H9 (cell line): ENCODE results near the gene ACYP2. TPM values are rescaled to one million over a fixed set of nuclear protein-coding genes. Genes with fewer than 3 reads are reported as not detected.

Source experiments
- DNase-seq: peaks from one replicate; pipeline ENCODE4 v3.0.0-alpha.2; 2017
- H2AFZ ChIP-seq: one replicate; pipeline ENCODE4 v1.6.1; 2013; ENCODE audit warnings: mild to moderate bottlenecking, low read length, control low read depth, moderate library complexity
- H2AK5ac ChIP-seq: 2 replicates; pipeline ENCODE4 v1.6.1; 2013; ENCODE audit warnings: low read length, control low read depth, mixed read lengths; ENCODE audit not compliant: insufficient read length
- H2BK120ac ChIP-seq: one replicate; pipeline ENCODE4 v1.6.1; 2013; ENCODE audit warnings: low read depth, mild to moderate bottlenecking, low read length, control low read depth, inconsistent platforms; ENCODE audit not compliant: poor library complexity, severe bottlenecking
- H2BK12ac ChIP-seq: 2 replicates; pipeline ENCODE4 v1.6.1; 2013; ENCODE audit warnings: low read length, control low read depth, mixed read lengths, low read depth; ENCODE audit not compliant: insufficient read length
- H2BK15ac ChIP-seq: 2 replicates; pipeline ENCODE4 v1.6.1; 2013; ENCODE audit warnings: low read depth, low read length, control low read depth
- H2BK20ac ChIP-seq: one replicate; pipeline ENCODE4 v1.6.1; 2013; ENCODE audit warnings: low read depth, mild to moderate bottlenecking, low read length, control low read depth, inconsistent platforms; ENCODE audit not compliant: poor library complexity, severe bottlenecking
- H2BK5ac ChIP-seq: 2 replicates; pipeline ENCODE4 v1.6.1; 2013; ENCODE audit warnings: low read length, control low read depth, mixed read lengths; ENCODE audit not compliant: insufficient read length
- H3K14ac ChIP-seq: 2 replicates; pipeline ENCODE4 v1.6.1; 2013; ENCODE audit warnings: low read length, control low read depth; ENCODE audit not compliant: insufficient read depth
- H3K18ac ChIP-seq: 2 replicates; pipeline ENCODE4 v1.6.1; 2013; ENCODE audit warnings: low read depth, mild to moderate bottlenecking, mixed read lengths, low read length, control low read depth; ENCODE audit not compliant: insufficient read length
- H3K23ac ChIP-seq: 2 replicates; pipeline ENCODE4 v1.6.1; 2013; ENCODE audit warnings: low read length, control low read depth, mixed read lengths, low read depth; ENCODE audit not compliant: insufficient read length
- H3K23me2 ChIP-seq: 2 replicates; pipeline ENCODE4 v1.6.1; 2013; ENCODE audit warnings: low read depth, mild to moderate bottlenecking, mixed read lengths, low read length, control low read depth; ENCODE audit not compliant: insufficient read length, poor library complexity, severe bottlenecking
- H3K27ac ChIP-seq: 2 replicates; pipeline ENCODE4 v1.5.1; 2013; ENCODE audit warnings: low read length, control low read depth, mixed read lengths, low read depth; ENCODE audit not compliant: insufficient read length
- H3K27me3 ChIP-seq: 2 replicates; pipeline ENCODE4 v1.6.1; 2013; ENCODE audit warnings: low read length, control low read depth, inconsistent platforms; ENCODE audit not compliant: insufficient read depth
- H3K4ac ChIP-seq: 2 replicates; pipeline ENCODE4 v1.6.1; 2013; ENCODE audit warnings: low read depth, mild to moderate bottlenecking, control low read depth, inconsistent platforms, low read length, moderate library complexity
- H3K4me1 ChIP-seq: 2 replicates; pipeline ENCODE4 v1.6.1; 2013; ENCODE audit warnings: low read length, control low read depth, inconsistent platforms; ENCODE audit not compliant: insufficient read depth
- H3K4me2 ChIP-seq: 2 replicates; pipeline ENCODE4 v1.6.1; 2013; ENCODE audit warnings: low read length, control low read depth, mixed read lengths; ENCODE audit not compliant: insufficient read length, insufficient read depth
- H3K56ac ChIP-seq: 2 replicates; pipeline ENCODE4 v1.6.1; 2013; ENCODE audit warnings: low read depth, mild to moderate bottlenecking, mixed read lengths, low read length, control low read depth; ENCODE audit not compliant: insufficient read length
- H3K79me1 ChIP-seq: 2 replicates; pipeline ENCODE4 v1.6.1; 2013; ENCODE audit warnings: low read depth, mild to moderate bottlenecking, moderate library complexity, low read length, control low read depth, inconsistent platforms; ENCODE audit not compliant: insufficient read depth, poor library complexity, severe bottlenecking
- H3K79me2 ChIP-seq: 2 replicates; pipeline ENCODE4 v1.6.1; 2013; ENCODE audit warnings: low read length, control low read depth, inconsistent platforms; ENCODE audit not compliant: insufficient read depth
- H3K9ac ChIP-seq: 2 replicates; pipeline ENCODE4 v1.6.1; 2013; ENCODE audit warnings: low read length, control low read depth, mixed read lengths; ENCODE audit not compliant: insufficient read length; ENCODE audit errors: extremely low read depth
- H3K9me3 ChIP-seq: one replicate; pipeline ENCODE4 v1.6.1; 2013; ENCODE audit warnings: low read depth, low read length, inconsistent platforms; ENCODE audit not compliant: control insufficient read depth
- H3T11ph ChIP-seq: one replicate; pipeline ENCODE4 v1.6.1; 2013; ENCODE audit warnings: mild to moderate bottlenecking, low read length, control low read depth, inconsistent platforms
- H4K20me1 ChIP-seq: one replicate; pipeline ENCODE4 v1.6.1; 2013; ENCODE audit not compliant: control insufficient read depth, insufficient read length, insufficient read depth
- H4K5ac ChIP-seq: 2 replicates; pipeline ENCODE4 v1.6.1; 2013; ENCODE audit warnings: low read depth, mild to moderate bottlenecking, mixed read lengths, low read length, control low read depth; ENCODE audit not compliant: insufficient read length
- H4K8ac ChIP-seq: replicated peaks from 2 replicates; pipeline ENCODE4 v1.6.1; 2013; ENCODE audit warnings: low read length, control low read depth, mixed read lengths, low read depth; ENCODE audit not compliant: insufficient read length
- H4K91ac ChIP-seq: 2 replicates; pipeline ENCODE4 v1.6.1; 2013; ENCODE audit warnings: low read depth, mild to moderate bottlenecking, moderate library complexity, mixed read lengths, low read length, control low read depth; ENCODE audit not compliant: insufficient read length
- H3K27ac Mint-ChIP-seq, 3 experiments: 2 replicates in 2 of 3; 3 replicates in 1 of 3; pipeline ENCODE4 v1.8.0; 2020 to 2021; ENCODE audit warnings: mixed read lengths in 3 of 3, mild to moderate bottlenecking in 1 of 3, moderate library complexity in 1 of 3
- H3K27me3 Mint-ChIP-seq: 2 replicates; pipeline ENCODE4 v1.8.0; 2021; ENCODE audit warnings: low read depth, mild to moderate bottlenecking, moderate library complexity, mixed read lengths
- H3K36me3 Mint-ChIP-seq, 3 experiments: 2 replicates in 2 of 3; 3 replicates in 1 of 3; pipeline ENCODE4 v1.8.0; 2020 to 2021; ENCODE audit warnings: low read depth in 3 of 3, mixed read lengths in 3 of 3; ENCODE audit not compliant: insufficient read depth in 1 of 3
- H3K4me1 Mint-ChIP-seq, 2 experiments: 2 replicates each; pipeline ENCODE4 v1.8.0; 2020; ENCODE audit warnings: mixed read lengths in 2 of 2
- H3K4me3 Mint-ChIP-seq, 2 experiments: 2 replicates in 1 of 2; 3 replicates in 1 of 2; pipeline ENCODE4 v1.8.0; 2020 to 2021; ENCODE audit warnings: mild to moderate bottlenecking in 2 of 2, mixed read lengths in 2 of 2, moderate library complexity in 1 of 2
- H3K9me3 Mint-ChIP-seq, 2 experiments: 2 replicates in 1 of 2; 3 replicates in 1 of 2; pipeline ENCODE4 v1.8.0; 2020; ENCODE audit warnings: mild to moderate bottlenecking in 2 of 2, mixed read lengths in 2 of 2, moderate library complexity in 1 of 2
- CTCF ChIP-seq: fragments of 200-600 bp; sonication (generic); conservative IDR thresholded peaks from 3 replicates; pipeline ENCODE4 v1.8.0; 2021; ENCODE audit warnings: antibody characterized with exemption, mild to moderate bottlenecking
- WGBS: extraction: QIAGEN DNeasy Blood & Tissue Kit; methylation state at CpG from one replicate; pipeline ENCODE4 v1.1.7; 2013; ENCODE audit warnings: missing lambda C conversion rate, low lambda C conversion rate, mixed read lengths; ENCODE audit not compliant: insufficient read length; ENCODE audit errors: extremely low coverage; 5-methylcytosine and 5-hydroxymethylcytosine counted together
- total RNA-seq: library from RNA; stranded (reverse); gene quantifications from 2 replicates; pipeline ENCODE4 v1.2.1, GENCODE V29; 2021

Gene ACYP2
- total RNA-seq, 1 experiment from 2014 or later, result 3.2 TPM

GRCh38 chr2:54079331-54079730 is 36.1 kb upstream of the ACYP2 start:
- no peak for DNase-seq
- H3K18ac ChIP-seq, result no peak overlapping the region
- H3K27ac ChIP-seq, result no peak overlapping the region
- no peak overlapping the region for H2AK5ac ChIP-seq
- H3K4me3 Mint-ChIP-seq, result no peak overlapping the region
- H4K5ac ChIP-seq, result no peak overlapping the region
- H3K27me3 Mint-ChIP-seq, result no peaks in the 10 kb centered on the region
- H3K9ac ChIP-seq, result no peak overlapping the region
- H3K4me2 ChIP-seq, result no peak overlapping the region
- H4K91ac ChIP-seq, result no peak overlapping the region
- no peaks in the 10 kb centered on the region for H3K36me3 Mint-ChIP-seq
- WGBS, result no CpG with 5 or more reads among the region's 2 CpGs
- H2BK5ac ChIP-seq, result no peak overlapping the region
- H3K9me3 Mint-ChIP-seq, result no peaks in the 10 kb centered on the region
- no peaks in the 10 kb centered on the region for H3K9me3 ChIP-seq
- H3K4me1 Mint-ChIP-seq, result no peaks in the 10 kb centered on the region
- H3K14ac ChIP-seq, result no peak overlapping the region
- no peak overlapping the region for H2BK12ac ChIP-seq
- no peak overlapping the region for H4K8ac ChIP-seq
- no peak overlapping the region for H2BK20ac ChIP-seq
- H3K79me2 ChIP-seq, result no peaks in the 10 kb centered on the region
- H3K27ac Mint-ChIP-seq, result no peak overlapping the region
- no peak overlapping the region for H2AFZ ChIP-seq
- H2BK120ac ChIP-seq, result no peak overlapping the region
- no peaks in the 10 kb centered on the region for H3K79me1 ChIP-seq
- no peak for TF ChIP-seq CTCF
- no peak overlapping the region for H3K4ac ChIP-seq
- H3K56ac ChIP-seq, result no peak overlapping the region
- H3T11ph ChIP-seq, result no peak overlapping the region
- no peak overlapping the region for H2BK15ac ChIP-seq
- H3K4me1 ChIP-seq, result no peaks in the 10 kb centered on the region
- no peaks in the 10 kb centered on the region for H4K20me1 ChIP-seq
- no peaks in the 10 kb centered on the region for H3K23me2 ChIP-seq
- H3K27me3 ChIP-seq, result no peaks in the 10 kb centered on the region
- H3K23ac ChIP-seq, result no peak overlapping the region
